IgD-negative memory B cell (primary cell): ENCODE results near the gene NUP88. TPM values are rescaled to one million over a fixed set of nuclear protein-coding genes. Genes with fewer than 3 reads are reported as not detected.
"Not testable (repeated sequence)": the region's sequence is repeated elsewhere in the genome, so short reads cannot be mapped to it uniquely, and the experiment has no call there.

ENCODE experiments used
- H3K27ac Mint-ChIP-seq, 3 donors: one replicate each; pipeline ENCODE4 v1.8.0; 2020 to 2022; ENCODE audit warnings: mild to moderate bottlenecking in 3 of 3, mixed read lengths in 3 of 3, moderate library complexity in 1 of 3
- H3K27me3 Mint-ChIP-seq: one replicate; pipeline ENCODE4 v1.8.0; 2021; ENCODE audit warnings: mixed read lengths
- H3K36me3 Mint-ChIP-seq: one replicate; pipeline ENCODE4 v1.8.0; 2020; ENCODE audit warnings: mild to moderate bottlenecking, mixed read lengths
- H3K4me1 Mint-ChIP-seq, 3 donors: one replicate each; pipeline ENCODE4 v1.8.0; 2020 to 2022; ENCODE audit warnings: mixed read lengths in 3 of 3, mild to moderate bottlenecking in 1 of 3
- H3K4me3 Mint-ChIP-seq, 4 donors: one replicate each; pipeline ENCODE4 v1.8.0; 2020 to 2022; ENCODE audit warnings: mild to moderate bottlenecking in 4 of 4, mixed read lengths in 4 of 4, moderate library complexity in 3 of 4
- H3K9me3 Mint-ChIP-seq, 3 donors: one replicate each; pipeline ENCODE4 v1.8.0; 2020 to 2021; ENCODE audit warnings: mixed read lengths in 3 of 3, mild to moderate bottlenecking in 1 of 3
- polyA plus RNA-seq: library from polyadenylated mRNA; unstranded; fragments of 300-500 nt; fragmentation: Illumina TruSeq; gene quantifications from one replicate; pipeline ENCODE4 v1.2.3, GENCODE V29; 2021

NUP88 gene
- polyA plus RNA-seq, 1 donor from 2014 or later = 188 TPM

DNA sequence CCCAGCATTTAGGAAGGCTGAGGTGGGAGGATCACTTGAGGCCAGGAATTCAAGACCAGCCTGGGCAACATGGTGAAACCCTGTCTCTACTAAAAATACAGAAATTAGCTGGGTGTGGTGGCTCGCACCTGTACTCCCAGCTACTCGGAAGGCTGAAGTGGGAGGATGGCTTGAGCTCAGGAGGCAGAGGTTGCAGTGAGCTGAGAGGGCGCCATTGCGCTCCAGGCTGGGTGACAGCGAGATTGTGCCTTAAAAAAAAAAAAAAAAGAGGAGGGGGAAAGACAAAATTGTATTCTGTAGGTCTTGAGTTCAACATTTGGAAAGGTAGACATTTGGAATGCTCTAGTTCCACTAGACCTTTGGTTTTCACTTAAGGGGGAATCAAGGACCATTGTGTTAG lies 11.8 kb upstream of the NUP88 start:
- H3K4me1 Mint-ChIP-seq = peaks cover 6 to 10% (median 8%) of the 10 kb centered on the region in 3 donors
- H3K9me3 Mint-ChIP-seq, H3K27me3 Mint-ChIP-seq, H3K36me3 Mint-ChIP-seq: not testable (repeated sequence)
- H3K27ac Mint-ChIP-seq = peak overlapping the region in 1 of 3 donors; percentile 53
- peak overlapping the region in 1 of 4 donors; percentile 60 for H3K4me3 Mint-ChIP-seq

DNA sequence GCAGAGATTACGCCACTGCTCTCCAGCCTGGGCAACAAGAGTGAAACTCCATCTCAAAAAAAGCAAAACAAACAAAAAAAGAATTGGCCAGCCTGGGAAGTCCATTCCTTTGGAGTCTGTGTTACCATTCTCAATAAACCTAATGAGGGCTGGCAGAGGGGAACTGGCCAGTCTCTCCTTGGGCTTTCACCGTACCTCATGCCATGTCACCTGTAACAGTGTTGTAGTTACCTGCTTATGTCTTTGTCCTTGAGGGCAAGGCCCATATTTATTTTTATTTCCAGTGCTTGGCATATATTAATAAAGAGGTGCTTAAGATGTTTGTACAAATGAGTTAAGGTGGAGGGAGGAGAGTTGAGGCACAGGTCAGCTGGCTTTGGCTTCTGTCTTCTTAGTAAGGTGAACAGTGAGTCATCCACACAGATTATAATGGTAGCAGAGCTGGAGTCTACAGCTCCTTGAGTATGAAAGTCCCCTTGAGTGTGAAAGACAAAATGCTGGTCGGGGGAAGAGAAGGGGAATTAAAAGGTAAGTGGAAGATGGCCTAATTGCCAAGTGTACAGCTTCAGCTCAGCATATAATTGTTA lies 11.0 kb upstream of the NUP88 start:
- Mint-ChIP-seq H3K4me1 (peaks cover 4 to 7% (median 4%) of the 10 kb centered on the region in 3 donors), H3K27me3 (no peaks in the 10 kb centered on the region), H3K27ac (no peak overlapping the region), H3K9me3 (no peaks in the 10 kb centered on the region), H3K36me3 (peaks cover 2% of the 10 kb centered on the region), H3K4me3 (no peak overlapping the region)

GRCh38 chr17:5429191-5429887 lies 9.9 kb upstream of the NUP88 start:
- Mint-ChIP-seq H3K27ac (peak overlapping the region; percentile 10 to 38 (median 18)), H3K4me3 (no peak overlapping the region), H3K36me3 (peaks cover 2% of the 10 kb centered on the region), H3K27me3 (no peaks in the 10 kb centered on the region), H3K4me1 (peaks cover 4 to 7% (median 4%) of the 10 kb centered on the region in 3 donors), H3K9me3 (no peaks in the 10 kb centered on the region)

- Mint-ChIP-seq H3K27me3 (no peaks in the 10 kb centered on the region), H3K4me1 (peaks cover 0 to 14% (median 8%) of the 10 kb centered on the region in 3 donors), H3K4me3 (peak overlapping the region in 1 of 4 donors; percentile 6), H3K9me3 (no peaks in the 10 kb centered on the region), H3K36me3 (no peaks in the 10 kb centered on the region), H3K27ac (peak overlapping the region in 1 of 3 donors; percentile 60)
Measured at GRCh38 chr17:5425826-5426225, 6.4 kb upstream of the NUP88 start.

- peak overlapping the region in 1 of 4 donors; percentile 61 for H3K4me3 Mint-ChIP-seq
- H3K27ac Mint-ChIP-seq = no peak overlapping the region
- no peaks in the 10 kb centered on the region for H3K36me3 Mint-ChIP-seq
- H3K27me3 Mint-ChIP-seq = no peaks in the 10 kb centered on the region
- no peaks in the 10 kb centered on the region for H3K9me3 Mint-ChIP-seq
- H3K4me1 Mint-ChIP-seq = peaks cover 0 to 18% (median 9%) of the 10 kb centered on the region in 3 donors
Measured at GRCh38 chr17:5424909-5425308, 5.4 kb upstream of the NUP88 start.

DNA sequence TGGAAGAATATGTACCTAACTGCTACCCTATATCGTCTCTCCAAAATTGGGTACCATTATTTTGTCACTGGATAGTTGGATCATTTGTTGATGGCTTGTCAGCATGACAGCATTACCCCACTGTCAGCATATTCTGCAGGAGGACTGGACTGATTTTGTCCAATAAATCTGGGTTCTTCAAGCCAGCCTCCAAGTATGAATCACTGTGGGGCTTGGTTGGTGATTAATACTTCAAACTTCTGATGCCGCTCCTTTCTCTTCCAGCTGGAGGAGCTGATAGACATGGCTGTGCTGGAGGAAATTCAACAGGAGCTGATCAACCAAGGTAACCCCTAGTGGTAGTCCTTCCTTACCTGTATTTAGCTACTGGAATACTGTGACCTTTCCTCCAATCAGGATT lies 3.0 kb upstream of the NUP88 start:
- H3K9me3 Mint-ChIP-seq = no peaks in the 10 kb centered on the region
- peak overlapping the region in 1 of 3 donors; percentile 52 for H3K27ac Mint-ChIP-seq
- peaks cover 3% of the 10 kb centered on the region for H3K36me3 Mint-ChIP-seq
- peaks cover 6 to 19% (median 12%) of the 10 kb centered on the region in 3 donors for H3K4me1 Mint-ChIP-seq
- no peaks in the 10 kb centered on the region for H3K27me3 Mint-ChIP-seq
- H3K4me3 Mint-ChIP-seq = peak overlapping the region in 1 of 4 donors; percentile 65

- Mint-ChIP-seq H3K36me3 (peaks cover 3% of the 10 kb centered on the region), H3K4me1 (peaks cover 12 to 26% (median 17%) of the 10 kb centered on the region in 3 donors), H3K4me3 (peak within 1 kb of the TSS; percentile 96 to 99 (median 98)), H3K27me3 (no peaks in the 10 kb centered on the region), H3K27ac (peak within 1 kb of the TSS; percentile 97 to 100 (median 99)), H3K9me3 (no peaks in the 10 kb centered on the region)
Measured at GRCh38 chr17:5419959-5420653, 644 bp upstream of the NUP88 start, which contains the start of gene RPAIN. Gene RPAIN, plus strand, starts transcription at chr17:5420182. Its CDS starts 29 bp downstream, at chr17:5420211.

DNA sequence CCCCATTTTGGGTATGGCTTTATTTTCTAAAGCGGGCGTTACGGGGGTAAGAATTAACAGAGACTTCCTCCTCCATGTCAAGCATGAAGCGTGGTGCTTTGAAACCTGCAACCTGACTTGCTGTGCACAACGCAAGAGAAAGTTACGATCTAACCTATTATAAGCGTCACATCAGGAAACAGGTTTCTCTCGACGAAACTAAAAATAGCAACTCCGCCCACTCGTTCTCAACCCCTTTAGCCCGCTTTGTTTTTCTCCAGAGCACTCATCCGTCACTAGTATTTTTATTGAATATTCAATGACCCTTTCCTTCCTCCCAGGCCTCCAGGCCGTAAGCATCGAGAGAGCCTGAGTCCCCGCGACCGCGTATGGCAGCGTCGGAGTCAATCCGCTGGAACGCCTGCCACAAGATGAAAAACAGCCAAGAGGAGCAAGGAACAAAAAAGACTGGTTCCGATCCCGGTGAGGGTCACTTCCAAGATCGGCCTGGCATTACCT lies 555 bp downstream of the NUP88 start:
- peaks cover 12 to 26% (median 19%) of the 10 kb centered on the region in 3 donors for H3K4me1 Mint-ChIP-seq

DNA sequence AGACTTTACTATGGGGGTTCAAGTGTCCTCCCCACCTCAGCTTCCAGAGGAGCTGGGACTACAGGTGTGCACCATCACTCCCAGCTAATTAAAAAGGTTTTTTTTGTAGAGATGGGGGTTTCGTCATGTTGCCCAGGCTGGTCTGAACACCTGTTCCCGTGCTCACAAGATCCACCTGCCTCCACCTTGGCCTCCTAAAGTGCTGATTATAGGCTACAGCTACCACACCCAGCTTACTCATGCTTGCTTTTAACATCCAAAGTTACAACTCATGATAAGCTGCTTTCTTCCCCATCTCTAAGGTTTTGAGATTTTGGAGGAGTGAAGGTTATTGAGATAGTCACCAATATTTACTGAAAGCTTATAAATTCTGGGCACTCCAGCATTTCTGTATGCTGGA lies 2.6 kb downstream of the NUP88 start:
- H3K27me3 Mint-ChIP-seq = no peaks in the 10 kb centered on the region
- H3K9me3 Mint-ChIP-seq = no peaks in the 10 kb centered on the region
- peak overlapping the region in 1 of 3 donors; percentile 97 for H3K27ac Mint-ChIP-seq
- peak overlapping the region; percentile 43 to 75 (median 62) for H3K4me3 Mint-ChIP-seq
- peaks cover 24 to 38% (median 27%) of the 10 kb centered on the region in 3 donors for H3K4me1 Mint-ChIP-seq
- peaks cover 3% of the 10 kb centered on the region for H3K36me3 Mint-ChIP-seq

More for the DNA sequence above, 555 bp downstream of the NUP88 start:
- H3K4me3 Mint-ChIP-seq = peak overlapping the region; percentile 96 to 99 (median 98)
- H3K27ac Mint-ChIP-seq = peak overlapping the region; percentile 97 to 100 (median 99)
- H3K36me3 Mint-ChIP-seq = peaks cover 3% of the 10 kb centered on the region
- no peaks in the 10 kb centered on the region for H3K27me3 Mint-ChIP-seq
- no peaks in the 10 kb centered on the region for H3K9me3 Mint-ChIP-seq

DNA sequence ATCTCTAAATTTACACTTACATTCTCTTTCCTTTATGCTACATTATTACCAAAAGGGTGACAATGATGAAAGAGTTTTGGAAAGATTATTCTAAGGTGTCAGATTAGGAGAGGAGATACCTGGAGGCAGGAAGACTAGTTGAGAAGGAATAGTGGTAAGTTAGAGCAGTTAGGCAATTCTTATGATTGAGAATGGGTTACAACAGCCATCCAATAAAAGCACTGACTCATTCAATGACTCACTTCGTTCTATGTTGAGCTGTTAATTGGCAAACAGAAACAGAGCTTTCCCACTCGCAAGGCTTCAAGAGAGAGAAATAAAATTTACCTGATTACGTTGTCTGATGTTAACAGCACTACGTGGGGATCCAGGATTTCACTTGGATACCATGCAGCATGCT lies 5.8 kb downstream of the NUP88 start:
- H3K4me1 Mint-ChIP-seq = peaks cover 25 to 39% (median 39%) of the 10 kb centered on the region in 3 donors
- peaks cover 2% of the 10 kb centered on the region for H3K36me3 Mint-ChIP-seq
- no peaks in the 10 kb centered on the region for H3K9me3 Mint-ChIP-seq
- peak overlapping the region in 1 of 3 donors; percentile 45 for H3K27ac Mint-ChIP-seq
- H3K27me3 Mint-ChIP-seq = no peaks in the 10 kb centered on the region
- H3K4me3 Mint-ChIP-seq = peak overlapping the region in 1 of 4 donors; percentile 53

- Mint-ChIP-seq H3K9me3 (no peaks in the 10 kb centered on the region), H3K36me3 (no peaks in the 10 kb centered on the region), H3K4me1 (peaks cover 18 to 31% (median 29%) of the 10 kb centered on the region in 3 donors), H3K27me3 (no peaks in the 10 kb centered on the region), H3K4me3 (peak overlapping the region in 3 of 4 donors; percentile 1 to 67 (median 34)), H3K27ac (peak overlapping the region in 2 of 3 donors; percentile 66 to 81)
Measured at GRCh38 chr17:5410594-5411272, 8.7 kb downstream of the NUP88 start.

GRCh38 chr17:5408186-5408585 lies 11.3 kb downstream of the NUP88 start:
- H3K36me3 Mint-ChIP-seq = no peaks in the 10 kb centered on the region
- H3K27me3 Mint-ChIP-seq = no peaks in the 10 kb centered on the region
- H3K27ac Mint-ChIP-seq = no peak overlapping the region
- H3K4me1 Mint-ChIP-seq = peaks cover 16 to 30% (median 22%) of the 10 kb centered on the region in 3 donors
- H3K4me3 Mint-ChIP-seq = no peak overlapping the region
- no peaks in the 10 kb centered on the region for H3K9me3 Mint-ChIP-seq

DNA sequence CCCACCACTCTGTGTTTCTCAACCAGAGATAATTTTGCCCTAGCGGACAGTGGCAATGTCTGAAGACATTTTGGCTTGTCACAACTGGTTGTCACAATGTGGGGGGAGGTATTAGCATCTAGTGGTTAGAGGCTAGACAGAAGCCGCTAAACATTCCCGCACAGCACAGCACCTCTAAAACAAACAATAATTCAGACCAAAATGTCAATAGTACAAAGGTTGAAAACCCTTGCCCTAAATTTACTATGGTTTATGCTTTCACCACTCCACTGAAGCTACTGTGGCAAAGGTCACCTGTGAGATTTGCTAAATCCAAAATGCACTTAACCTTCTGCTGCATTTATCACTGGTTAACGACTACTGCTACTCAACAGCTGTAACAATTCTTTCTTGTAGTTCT lies 14.1 kb downstream of the NUP88 start:
- Mint-ChIP-seq H3K27me3 (no peaks in the 10 kb centered on the region), H3K4me1 (peaks cover 6 to 11% (median 8%) of the 10 kb centered on the region in 3 donors)

GRCh38 chr17:5399767-5400166 lies 19.7 kb downstream of the NUP88 start:
- H3K4me3 Mint-ChIP-seq = no peak overlapping the region
- H3K36me3 Mint-ChIP-seq = peaks cover 2% of the 10 kb centered on the region
- H3K27me3 Mint-ChIP-seq = no peaks in the 10 kb centered on the region
- H3K27ac Mint-ChIP-seq = no peak overlapping the region
- H3K9me3 Mint-ChIP-seq = no peaks in the 10 kb centered on the region
- peaks cover 0 to 3% (median 0%) of the 10 kb centered on the region in 3 donors for H3K4me1 Mint-ChIP-seq

More for the DNA sequence above, 14.1 kb downstream of the NUP88 start:
- Mint-ChIP-seq H3K9me3 (no peaks in the 10 kb centered on the region), H3K27ac (peak overlapping the region in 1 of 3 donors; percentile 72), H3K36me3 (no peaks in the 10 kb centered on the region), H3K4me3 (peak overlapping the region in 1 of 4 donors; percentile 33)
